ENCODE data around the gene MAP2K2.

DNA sequence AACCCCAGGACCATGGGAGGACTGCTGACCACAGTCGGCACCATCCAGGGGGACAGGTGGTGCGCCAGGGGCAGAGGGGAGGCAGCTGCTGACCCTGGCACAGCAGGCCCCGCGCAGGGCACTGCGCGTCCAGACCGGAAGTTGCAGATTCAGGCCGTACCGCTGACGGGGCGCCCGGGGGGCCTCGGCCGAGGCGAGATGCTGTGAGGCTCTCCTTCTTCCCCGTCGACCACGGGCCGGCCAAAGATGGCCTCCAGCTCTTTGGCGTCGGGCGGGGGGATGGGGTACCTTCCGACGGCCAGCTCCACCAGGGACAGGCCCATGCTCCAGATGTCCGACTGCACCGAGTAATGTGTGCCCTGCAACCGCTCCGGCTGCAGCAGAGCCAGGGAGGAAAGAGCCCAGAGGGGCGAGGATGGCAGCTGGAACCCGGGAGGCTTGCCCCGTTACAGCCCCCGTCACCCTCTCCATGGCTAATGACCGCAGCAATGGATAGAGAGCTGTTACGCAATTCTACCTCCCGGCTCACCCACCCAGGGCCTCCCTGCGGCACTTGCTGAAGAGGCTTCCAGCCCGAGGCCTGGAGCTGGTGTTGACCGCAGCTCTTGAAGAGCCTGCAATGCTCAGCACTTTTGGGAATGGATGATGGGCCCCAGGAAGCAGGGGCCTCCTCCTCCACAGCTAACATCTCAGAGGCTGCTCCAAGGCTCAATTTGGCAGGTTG lies 24.7 kb downstream of the MAP2K2 start:
- TF ChIP-seq, protein P1, sequence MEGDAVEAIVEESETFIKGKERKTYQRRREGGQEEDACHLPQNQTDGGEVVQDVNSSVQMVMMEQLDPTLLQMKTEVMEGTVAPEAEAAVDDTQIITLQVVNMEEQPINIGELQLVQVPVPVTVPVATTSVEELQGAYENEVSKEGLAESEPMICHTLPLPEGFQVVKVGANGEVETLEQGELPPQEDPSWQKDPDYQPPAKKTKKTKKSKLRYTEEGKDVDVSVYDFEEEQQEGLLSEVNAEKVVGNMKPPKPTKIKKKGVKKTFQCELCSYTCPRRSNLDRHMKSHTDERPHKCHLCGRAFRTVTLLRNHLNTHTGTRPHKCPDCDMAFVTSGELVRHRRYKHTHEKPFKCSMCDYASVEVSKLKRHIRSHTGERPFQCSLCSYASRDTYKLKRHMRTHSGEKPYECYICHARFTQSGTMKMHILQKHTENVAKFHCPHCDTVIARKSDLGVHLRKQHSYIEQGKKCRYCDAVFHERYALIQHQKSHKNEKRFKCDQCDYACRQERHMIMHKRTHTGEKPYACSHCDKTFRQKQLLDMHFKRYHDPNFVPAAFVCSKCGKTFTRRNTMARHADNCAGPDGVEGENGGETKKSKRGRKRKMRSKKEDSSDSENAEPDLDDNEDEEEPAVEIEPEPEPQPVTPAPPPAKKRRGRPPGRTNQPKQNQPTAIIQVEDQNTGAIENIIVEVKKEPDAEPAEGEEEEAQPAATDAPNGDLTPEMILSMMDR (IDR thresholded peaks at IDR 0.05; ENCODE audit: low read depth, low read length) = no peak
- no peak for TF ChIP-seq EZH2phosphoT487 (IDR thresholded peaks at IDR 0.05; ENCODE audit: low read depth)

Data from OCI-LY3 (cell line).